Activated T-cell treated with anti-CD3 and anti-CD28 coated beads, Interleukin-2, amount 50 U/mL, for 24 hours (primary cell): ENCODE measurements around the gene IBTK.
"Not testable (repeated sequence)": the region's sequence is repeated elsewhere in the genome, so short reads cannot be mapped to it uniquely, and the experiment has no call there.

Source experiments
- DNase-seq: peaks from one replicate; pipeline ENCODE4 v3.0.0-alpha.2; 2020
- H3K27ac Mint-ChIP-seq: 2 replicates; pipeline ENCODE4 v1.8.0; 2020; ENCODE audit warnings: mild to moderate bottlenecking, mixed read lengths
- H3K27me3 Mint-ChIP-seq: 2 replicates; pipeline ENCODE4 v1.8.0; 2020; ENCODE audit warnings: mixed read lengths
- H3K36me3 Mint-ChIP-seq: 2 replicates; pipeline ENCODE4 v1.8.0; 2020; ENCODE audit warnings: low read depth, mixed read lengths
- H3K4me1 Mint-ChIP-seq: 2 replicates; pipeline ENCODE4 v1.8.0; 2020; ENCODE audit warnings: low read depth, mixed read lengths
- H3K4me3 Mint-ChIP-seq: 2 replicates; pipeline ENCODE4 v1.8.0; 2020; ENCODE audit warnings: mild to moderate bottlenecking, moderate library complexity, mixed read lengths
- H3K9me3 Mint-ChIP-seq: 2 replicates; pipeline ENCODE4 v1.8.0; 2020; ENCODE audit warnings: mixed read lengths

Gene IBTK

GRCh38 chr6:82259389-82259788 is 11.8 kb upstream of the IBTK start:
- Mint-ChIP-seq H3K27me3 (no peaks in the 10 kb centered on the region), H3K4me1 (no peaks in the 10 kb centered on the region), H3K4me3 (no peak overlapping the region), H3K36me3 (no peaks in the 10 kb centered on the region), H3K9me3 (no peaks in the 10 kb centered on the region), H3K27ac (no peak overlapping the region)
- no peak for DNase-seq

- Mint-ChIP-seq H3K4me3 (no peak overlapping the region), H3K9me3 (no peaks in the 10 kb centered on the region), H3K36me3 (no peaks in the 10 kb centered on the region), H3K27me3 (no peaks in the 10 kb centered on the region), H3K27ac (no peak overlapping the region), H3K4me1 (no peaks in the 10 kb centered on the region)
- DNase-seq = no peak
Observed at GRCh38 chr6:82257088-82257774, 9.7 kb upstream of the IBTK start.

- H3K4me1 Mint-ChIP-seq, H3K27me3 Mint-ChIP-seq, H3K4me3 Mint-ChIP-seq, H3K27ac Mint-ChIP-seq, H3K36me3 Mint-ChIP-seq, DNase-seq, H3K9me3 Mint-ChIP-seq: not testable (repeated sequence)
Observed at GRCh38 chr6:82254722-82255121, 7.2 kb upstream of the IBTK start.

GRCh38 chr6:82251942-82252341 is 4.4 kb upstream of the IBTK start:
- no peak overlapping the region for H3K27ac Mint-ChIP-seq
- no peak for DNase-seq
- H3K4me3 Mint-ChIP-seq = no peak overlapping the region
- peaks cover 8% of the 10 kb centered on the region for H3K36me3 Mint-ChIP-seq
- no peaks in the 10 kb centered on the region for H3K27me3 Mint-ChIP-seq
- no peaks in the 10 kb centered on the region for H3K9me3 Mint-ChIP-seq
- H3K4me1 Mint-ChIP-seq = peaks cover 8% of the 10 kb centered on the region

- H3K9me3 Mint-ChIP-seq = no peaks in the 10 kb centered on the region
- H3K4me3 Mint-ChIP-seq = no peak overlapping the region
- no peaks in the 10 kb centered on the region for H3K27me3 Mint-ChIP-seq
- peaks cover 25% of the 10 kb centered on the region for H3K36me3 Mint-ChIP-seq
- peaks cover 28% of the 10 kb centered on the region for H3K4me1 Mint-ChIP-seq
- no peak overlapping the region for H3K27ac Mint-ChIP-seq
- DNase-seq = no peak
Observed at GRCh38 chr6:82249381-82250253, 2.1 kb upstream of the IBTK start.

- Mint-ChIP-seq H3K4me1 (peaks cover 39% of the 10 kb centered on the region), H3K9me3 (no peaks in the 10 kb centered on the region), H3K27ac (peak overlapping the region; percentile 96), H3K36me3 (peaks cover 36% of the 10 kb centered on the region), H3K4me3 (peak overlapping the region; percentile 96), H3K27me3 (no peaks in the 10 kb centered on the region)
- no peak for DNase-seq
Observed at GRCh38 chr6:82248273-82248735, 760 bp upstream of the IBTK start.

- Mint-ChIP-seq H3K4me1 (peaks cover 42% of the 10 kb centered on the region), H3K27me3 (no peaks in the 10 kb centered on the region)
- DNase-seq = no peak
Observed at GRCh38 chr6:82246802-82247504, 591 bp downstream of the IBTK start.

GRCh38 chr6:82246370-82246769 is 1.2 kb downstream of the IBTK start:
- peak overlapping the region; percentile 96 for H3K27ac Mint-ChIP-seq
- peaks cover 46% of the 10 kb centered on the region for H3K4me1 Mint-ChIP-seq
- peaks cover 47% of the 10 kb centered on the region for H3K36me3 Mint-ChIP-seq
- peak overlapping the region; percentile 96 for H3K4me3 Mint-ChIP-seq
- no peak for DNase-seq
- H3K27me3 Mint-ChIP-seq = no peaks in the 10 kb centered on the region
- H3K9me3 Mint-ChIP-seq = no peaks in the 10 kb centered on the region

More at GRCh38 chr6:82246802-82247504, 591 bp downstream of the IBTK start:
- Mint-ChIP-seq H3K4me3 (peak overlapping the region; percentile 96), H3K36me3 (peaks cover 43% of the 10 kb centered on the region), H3K9me3 (no peaks in the 10 kb centered on the region), H3K27ac (peak overlapping the region; percentile 96)

- peaks cover 56% of the 10 kb centered on the region for H3K36me3 Mint-ChIP-seq
- no peaks in the 10 kb centered on the region for H3K27me3 Mint-ChIP-seq
- peak overlapping the region; percentile 96 for H3K4me3 Mint-ChIP-seq
- peaks cover 53% of the 10 kb centered on the region for H3K4me1 Mint-ChIP-seq
- no peak for DNase-seq
- H3K9me3 Mint-ChIP-seq = no peaks in the 10 kb centered on the region
- H3K27ac Mint-ChIP-seq = peak overlapping the region; percentile 28
Observed at GRCh38 chr6:82245376-82245775, 2.2 kb downstream of the IBTK start.

GRCh38 chr6:82243884-82244283 is 3.7 kb downstream of the IBTK start:
- peaks cover 67% of the 10 kb centered on the region for H3K36me3 Mint-ChIP-seq
- DNase-seq = no peak
- no peak overlapping the region for H3K27ac Mint-ChIP-seq
- H3K9me3 Mint-ChIP-seq = no peaks in the 10 kb centered on the region
- peaks cover 59% of the 10 kb centered on the region for H3K4me1 Mint-ChIP-seq
- no peaks in the 10 kb centered on the region for H3K27me3 Mint-ChIP-seq
- no peak overlapping the region for H3K4me3 Mint-ChIP-seq

- no peaks in the 10 kb centered on the region for H3K27me3 Mint-ChIP-seq
- H3K9me3 Mint-ChIP-seq = no peaks in the 10 kb centered on the region
- H3K4me1 Mint-ChIP-seq = peaks cover 50% of the 10 kb centered on the region
- H3K4me3 Mint-ChIP-seq = no peak overlapping the region
- H3K36me3 Mint-ChIP-seq = peaks cover 73% of the 10 kb centered on the region
- no peak overlapping the region for H3K27ac Mint-ChIP-seq
- DNase-seq = no peak
Observed at GRCh38 chr6:82240186-82240585, 7.4 kb downstream of the IBTK start.

- no peak for DNase-seq
- Mint-ChIP-seq H3K4me3 (no peak overlapping the region), H3K27ac (no peak overlapping the region), H3K4me1 (peaks cover 46% of the 10 kb centered on the region), H3K36me3 (peaks cover 71% of the 10 kb centered on the region), H3K9me3 (no peaks in the 10 kb centered on the region), H3K27me3 (no peaks in the 10 kb centered on the region)
Observed at GRCh38 chr6:82239597-82239996, 7.9 kb downstream of the IBTK start.

GRCh38 chr6:82237013-82237412 is 10.5 kb downstream of the IBTK start:
- Mint-ChIP-seq H3K27ac (no peak overlapping the region), H3K4me1 (peaks cover 32% of the 10 kb centered on the region), H3K27me3 (no peaks in the 10 kb centered on the region), H3K36me3 (peaks cover 74% of the 10 kb centered on the region), H3K9me3 (no peaks in the 10 kb centered on the region), H3K4me3 (no peak overlapping the region)
- no peak for DNase-seq

GRCh38 chr6:82227770-82228169 is 19.8 kb downstream of the IBTK start:
- Mint-ChIP-seq H3K9me3 (no peaks in the 10 kb centered on the region), H3K27me3 (no peaks in the 10 kb centered on the region), H3K4me3 (no peak overlapping the region), H3K36me3 (peaks cover 80% of the 10 kb centered on the region), H3K4me1 (peaks cover 10% of the 10 kb centered on the region), H3K27ac (no peak overlapping the region)
- no peak for DNase-seq
